Urothelium cell line (cell line): ENCODE data around the gene DCAF8.

Experiments used
- DNase-seq: peaks from one replicate; pipeline ENCODE4 v3.0.0; 2011; ENCODE audit warnings: low spot score, mixed read lengths
- FAIRE-seq: peaks from 2 replicates; lab custom pipeline; 2011; peaks lifted over from hg19 to GRCh38; lab: Jason Lieb, UNC

DCAF8 gene

DNA sequence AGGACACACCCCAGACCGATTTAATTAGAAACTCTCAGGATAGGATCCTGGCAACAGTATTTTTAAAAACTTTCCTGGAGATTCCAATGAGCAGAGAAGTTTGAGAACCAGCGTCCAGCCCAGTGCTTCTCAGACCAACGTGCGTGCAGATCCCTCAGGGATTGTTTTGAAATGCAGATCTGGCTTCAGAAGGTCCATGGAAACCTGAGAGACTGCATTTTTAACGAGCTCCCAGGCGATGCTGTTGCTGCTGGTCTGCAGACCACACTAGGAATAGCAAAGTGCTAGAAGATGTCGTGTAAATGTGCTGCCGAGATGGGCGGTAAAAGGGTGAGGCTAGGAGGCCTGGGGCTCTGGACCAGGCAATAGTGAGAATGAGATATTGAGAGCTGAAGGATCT lies 90.4 kb downstream of the DCAF8 start:
- FAIRE-seq (no peak), DNase-seq (no peak)

DNA sequence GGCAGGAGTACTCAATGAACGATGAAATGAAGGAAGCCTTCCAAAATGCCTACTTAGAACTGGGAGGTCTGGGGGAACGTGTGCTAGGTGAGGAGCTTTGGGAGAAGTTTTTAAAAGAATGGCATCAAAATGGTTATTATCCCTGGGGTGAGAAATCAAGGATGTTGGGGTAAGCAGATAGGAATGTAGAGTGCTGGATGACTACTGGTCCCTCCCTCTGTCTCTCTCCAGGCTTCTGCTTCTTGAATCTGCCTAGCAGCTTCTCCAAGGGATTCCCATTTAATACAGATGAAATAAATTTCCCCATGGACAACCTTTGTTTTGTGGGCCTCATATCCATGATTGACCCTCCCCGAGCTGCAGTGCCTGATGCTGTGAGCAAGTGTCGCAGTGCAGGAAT lies 91.0 kb downstream of the DCAF8 start:
- FAIRE-seq (no peak), DNase-seq (no peak)

DNA sequence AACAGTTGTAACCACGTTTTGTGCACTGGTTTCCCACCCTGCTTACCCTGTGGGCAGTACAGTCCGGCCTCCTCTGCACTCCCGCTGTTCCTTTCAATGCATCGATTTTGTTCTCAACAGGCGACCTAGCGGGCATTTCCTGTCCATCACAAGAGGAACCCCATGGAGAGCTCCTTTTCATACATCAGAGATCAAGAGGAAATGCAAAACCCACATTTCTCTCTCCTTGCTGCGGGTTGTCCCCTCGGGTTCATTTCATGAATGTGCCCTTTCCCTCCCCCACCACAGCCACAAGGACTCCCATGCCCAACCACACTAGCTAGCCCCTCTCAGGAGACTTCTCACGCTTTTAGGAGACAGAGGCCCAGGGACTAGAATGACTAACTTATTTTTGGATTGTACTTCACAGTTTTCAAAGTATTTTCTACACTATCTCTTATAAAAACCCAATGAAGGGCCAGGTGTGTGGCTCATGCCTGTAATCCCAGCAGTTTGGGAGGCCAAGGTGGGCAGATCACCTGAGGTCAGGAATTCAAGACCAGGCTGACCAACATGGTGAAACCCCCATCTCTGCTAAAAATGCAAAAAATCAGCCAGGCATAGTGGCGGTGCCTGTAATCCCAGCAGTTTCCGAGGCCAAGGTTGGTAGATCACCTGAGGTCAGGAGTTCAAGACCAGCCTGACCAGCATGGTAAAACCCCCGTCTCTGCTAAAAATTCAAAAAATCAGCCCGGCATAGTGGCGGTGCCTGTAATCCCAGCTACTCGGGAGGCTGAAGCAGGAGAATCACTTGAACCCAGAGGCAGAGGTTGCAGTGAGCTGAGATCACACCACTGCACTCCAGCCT lies 92.6 kb downstream of the DCAF8 start:
- FAIRE-seq (no peak), DNase-seq (no peak)

DNA sequence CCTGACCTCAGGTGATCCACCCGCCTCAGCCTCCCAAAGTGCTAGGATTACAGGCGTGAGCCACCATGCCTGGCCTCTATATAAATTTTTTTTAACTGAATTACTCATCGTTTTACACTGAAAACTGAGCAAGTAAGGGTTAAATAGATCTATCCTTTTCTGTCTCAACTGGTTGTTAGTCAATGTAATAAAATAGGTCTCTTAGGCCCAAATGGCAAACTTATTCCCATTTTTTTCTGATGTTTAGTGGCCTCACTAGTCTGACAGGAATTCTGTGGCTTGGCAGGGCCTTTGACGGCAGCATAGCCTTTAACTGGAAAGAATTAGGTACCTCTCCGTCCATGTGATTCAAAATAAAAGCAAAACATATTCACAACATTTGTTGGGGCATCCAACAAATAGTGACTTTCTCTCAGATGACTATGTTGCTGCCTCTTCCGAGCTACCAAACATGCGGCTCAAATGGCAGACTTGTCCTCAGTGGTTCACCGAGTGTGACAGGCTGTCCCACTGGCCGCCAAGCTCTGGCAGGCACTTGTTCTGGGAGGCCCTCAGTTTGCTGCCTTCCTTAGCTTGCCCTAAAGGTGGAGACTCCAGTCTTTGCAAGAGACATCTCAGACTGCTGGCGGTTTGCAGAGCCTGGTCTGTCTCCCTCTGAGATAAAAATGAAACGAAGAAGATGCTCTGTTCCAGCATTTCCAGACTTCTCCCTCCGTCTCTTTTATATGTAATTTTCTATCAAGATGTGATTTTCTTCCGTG lies 93.6 kb downstream of the DCAF8 start:
- FAIRE-seq (no peak), DNase-seq (no peak)

DNA sequence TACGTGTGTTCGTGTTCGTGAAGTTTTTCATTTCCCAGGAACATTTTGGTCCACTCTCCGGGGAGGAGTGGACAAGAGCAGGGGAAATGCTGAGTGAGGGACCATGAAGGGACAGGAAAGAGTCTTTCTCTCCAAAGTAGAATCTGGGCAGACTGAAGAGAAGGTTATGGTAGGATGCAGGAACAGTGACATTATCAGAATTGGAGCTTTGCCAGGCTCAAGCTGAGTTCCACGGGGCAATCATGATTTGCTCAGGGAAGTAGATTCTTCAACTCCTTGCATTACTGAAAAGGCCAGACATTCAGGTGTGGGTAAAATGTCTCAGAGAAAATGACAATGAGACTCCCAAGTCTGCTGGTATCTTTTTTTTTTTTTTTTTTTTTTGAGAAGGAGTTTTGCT lies 94.3 kb downstream of the DCAF8 start:
- DNase-seq (no peak), FAIRE-seq (no peak)

DNA sequence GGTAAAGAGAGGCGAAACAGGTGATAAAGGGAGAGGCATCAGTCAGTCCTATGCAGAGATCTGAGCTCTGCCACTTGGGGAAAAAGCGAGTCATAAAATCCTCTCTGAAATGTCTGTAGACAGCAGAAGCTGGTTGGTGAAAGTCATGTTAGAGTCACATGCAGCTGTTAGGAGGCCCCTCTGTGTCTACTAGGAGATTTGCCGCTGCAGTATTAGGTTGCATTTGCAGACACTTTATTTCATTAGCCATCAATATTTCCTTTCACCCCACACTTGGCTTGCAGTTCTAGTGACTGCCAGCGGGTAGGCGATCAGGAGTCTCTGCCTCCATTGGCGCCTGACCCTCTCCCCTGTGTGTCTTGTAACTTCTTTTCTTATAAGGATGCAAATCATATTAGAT lies 94.8 kb downstream of the DCAF8 start:
- FAIRE-seq: no peak
- no peak for DNase-seq

DNA sequence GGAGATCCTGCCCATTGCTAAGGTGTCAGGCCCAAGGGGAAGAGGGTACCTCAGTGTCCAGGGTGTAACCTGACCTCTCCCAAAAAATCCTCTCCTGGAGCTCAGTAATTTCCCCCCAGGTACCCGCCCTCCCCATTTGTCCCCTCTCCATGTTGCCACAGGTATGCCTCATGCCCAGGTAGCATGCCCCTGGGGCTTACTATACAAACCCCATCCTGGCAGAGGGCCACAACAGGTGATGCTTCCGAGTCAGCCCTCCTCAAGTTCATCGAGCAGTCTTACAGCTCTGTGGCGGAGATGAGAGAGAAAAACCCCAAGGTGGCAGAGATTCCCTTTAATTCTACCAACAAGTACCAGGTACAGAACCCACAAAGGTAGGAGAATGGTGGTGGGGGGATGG lies 95.3 kb downstream of the DCAF8 start:
- DNase-seq: no peak
- no peak for FAIRE-seq

DNA sequence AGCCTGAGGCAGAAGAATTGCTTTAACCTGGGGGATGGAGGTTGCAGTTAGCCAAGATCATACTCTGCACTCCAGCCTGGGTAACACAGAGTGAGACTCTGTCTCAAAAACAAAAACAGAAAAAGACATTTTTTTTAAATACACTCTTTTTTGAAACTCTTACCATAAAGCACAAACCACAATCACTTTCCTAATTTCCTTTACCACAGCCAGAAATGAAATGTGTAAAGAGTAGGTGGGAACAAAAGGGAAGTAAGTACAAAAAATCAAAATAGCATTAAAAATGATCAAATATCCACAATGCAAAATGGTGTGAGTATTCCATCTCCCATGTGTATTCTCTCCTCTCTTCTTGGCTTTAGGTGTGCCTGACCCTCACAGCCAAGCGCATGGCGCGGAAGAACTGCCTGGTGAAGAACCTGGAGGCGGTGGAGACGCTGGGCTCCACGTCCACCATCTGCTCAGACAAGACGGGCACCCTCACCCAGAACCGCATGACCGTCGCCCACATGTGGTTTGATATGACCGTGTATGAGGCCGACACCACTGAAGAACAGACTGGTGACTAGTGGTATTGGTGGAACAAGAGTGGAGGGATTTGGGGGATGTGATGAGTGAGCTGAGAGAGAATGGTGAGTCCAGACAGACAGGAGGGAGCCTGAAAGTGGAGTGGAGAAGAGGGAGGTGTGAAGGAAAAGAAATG lies 96.0 kb downstream of the DCAF8 start:
- DNase-seq: no peak
- no peak for FAIRE-seq
